K562 (cell line): ENCODE data around the gene CBL. TPM values are rescaled to one million over a fixed set of nuclear protein-coding genes. Genes with fewer than 3 reads are reported as not detected.
A peak's percentile ranks its signal among the peaks of the same experiment; 100 is the strongest.

Experiments
- ATF2 ChIP-seq: sonication (generic); formaldehyde crosslinking; IDR thresholded peaks from 2 replicates; pipeline ENCODE4 v1.8.1; 2022; ENCODE audit warnings: missing genetic modification reagents
- ATF6 ChIP-seq: sonication (generic); formaldehyde crosslinking; IDR thresholded peaks from 2 replicates; pipeline ENCODE4 v1.4.0; 2020; ENCODE audit warnings: mild to moderate bottlenecking, missing genetic modification reagents
- CREBBP ChIP-seq: IDR thresholded peaks from one replicate; pipeline ENCODE4 v1.6.1; 2012; ENCODE audit warnings: low read depth, mild to moderate bottlenecking, control low read depth, inconsistent platforms, low read length
- DACH1 ChIP-seq: fragments of 450-650 bp; IDR thresholded peaks from 2 replicates; pipeline ENCODE4 v1.6.1; 2018; ENCODE audit not compliant: partially characterized antibody
- E2F6 ChIP-seq, 2 experiments: IDR thresholded peaks; 2 replicates each; pipeline ENCODE4 v1.6.1; 2011; ENCODE audit warnings: borderline replicate concordance in 1 of 2, control low read depth in 1 of 2, low read depth in 1 of 2, low read length in 1 of 2, mild to moderate bottlenecking in 1 of 2, mixed read lengths in 1 of 2, moderate library complexity in 1 of 2; ENCODE audit not compliant: insufficient read depth in 1 of 2, insufficient read length in 1 of 2, poor library complexity in 1 of 2, severe bottlenecking in 1 of 2; ENCODE audit errors: extremely low read depth in 1 of 2
- ESRRB ChIP-seq: fragments of 250-450 bp; sonication (Bioruptor Pico); IDR thresholded peaks from 2 replicates; pipeline ENCODE4 v1.5.0; 2020; ENCODE audit warnings: mild to moderate bottlenecking, moderate library complexity, borderline replicate concordance
- GMEB1 ChIP-seq: fragments of 250-450 bp; sonication (Bioruptor Pico); IDR thresholded peaks from 2 replicates; pipeline ENCODE4 v1.4.0; 2020; ENCODE audit warnings: mild to moderate bottlenecking
- HINFP ChIP-seq: fragments of 450-650 bp; conservative IDR thresholded peaks from 2 replicates; pipeline ENCODE4 v1.6.1; 2016; ENCODE audit warnings: missing genetic modification characterization, low read depth, mild to moderate bottlenecking, control low read depth, missing compliant biosample characterization
- KLF1 ChIP-seq: fragments of 450-650 bp; IDR thresholded peaks from 2 replicates; pipeline ENCODE4 v1.6.1; 2016; ENCODE audit warnings: missing genetic modification characterization, missing compliant biosample characterization
- MCM3 ChIP-seq: fragments of 450-650 bp; IDR thresholded peaks from 2 replicates; pipeline ENCODE4 v1.6.1; 2016
- PATZ1 ChIP-seq: fragments of 250-450 bp; sonication (Bioruptor Pico); IDR thresholded peaks from 2 replicates; pipeline ENCODE4 v1.5.0; 2020; ENCODE audit warnings: mild to moderate bottlenecking, borderline replicate concordance
- RBM22 ChIP-seq: fragments of 200-400 bp; formaldehyde crosslinking; IDR thresholded peaks from 2 replicates; pipeline ENCODE4 v1.6.1; 2018; ENCODE audit warnings: low read length, low read depth; ENCODE audit not compliant: poor library complexity, severe bottlenecking
- SAFB2 ChIP-seq: fragments of 200-400 bp; formaldehyde crosslinking; IDR thresholded peaks from 2 replicates; pipeline ENCODE4 v1.6.1; 2018; ENCODE audit warnings: borderline replicate concordance, low read length, low read depth, moderate library complexity; ENCODE audit not compliant: severe bottlenecking
- SMAD4 ChIP-seq: fragments of 250-450 bp; sonication (Bioruptor Pico); conservative IDR thresholded peaks from 2 replicates; pipeline ENCODE4 v1.8.0; 2021; ENCODE audit warnings: inconsistent platforms, mild to moderate bottlenecking, moderate library complexity
- SRSF1 ChIP-seq: fragments of 200-400 bp; formaldehyde crosslinking; IDR thresholded peaks from 2 replicates; pipeline ENCODE4 v1.6.1; 2017; ENCODE audit warnings: mild to moderate bottlenecking, low read depth, low read length, moderate library complexity
- ZNF561 ChIP-seq: fragments of 450-650 bp; formaldehyde crosslinking; conservative IDR thresholded peaks from 2 replicates; pipeline ENCODE4 v1.4.0; 2020; ENCODE audit warnings: mild to moderate bottlenecking, moderate library complexity
- polyA plus RNA-seq, 8 experiments: library from polyadenylated mRNA; depleted of rRNA in 4 of 8; stranded (reverse) in 5 of 8; unstranded in 3 of 8; fragments of >200 nt; fragmentation: Nextera tagmentation in 2 of 8; fragmentation: Illumina TruSeq in 1 of 8; extraction: Ambion mirVana in 2 of 8; extraction: Trizol in 1 of 8; gene quantifications; 2 replicates each; pipeline versions ENCODE4 v1.2.1 to v1.2.3, GENCODE V29; 2011 to 2014; ENCODE audit warnings: inconsistent platforms in 1 of 8, missing spikeins in 1 of 8
- total RNA-seq, 7 experiments: library from RNA; depleted of rRNA in 6 of 7; stranded (reverse); fragments of >200 nt in 6 of 7; fragmentation: Illumina TruSeq in 2 of 7; extraction: Trizol in 2 of 7; gene quantifications; 2 replicates each; pipeline versions ENCODE4 v1.2.1 to v1.2.3, GENCODE V29; 2011 to 2021; ENCODE audit warnings: low replicate concordance in 1 of 7

CBL gene
- total and polyA plus RNA-seq, 9 of the 15 experiments (the other 6 are each of a cell fraction or from before 2014, with no cell fraction given): 3.2 to 24.9 (median 9.9) TPM

GRCh38 chr11:119356349-119357031 lies 150.4 kb downstream of the CBL start (continued):
- TF ChIP-seq SRSF1: no peak
- no peak for TF ChIP-seq ZNF561 (CRISPR knock-in tag)
- no peak for TF ChIP-seq DACH1
- TF ChIP-seq ATF2 (CRISPR knock-in tag): no peak
- TF ChIP-seq SMAD4: no peak
- no peak for TF ChIP-seq PATZ1 (CRISPR knock-in tag)
- no peak for TF ChIP-seq MCM3
- TF ChIP-seq RBM22: peak; percentile 32
- TF ChIP-seq ATF6 (CRISPR knock-in tag): 0 out of 2 replicates have a peak, but pooled peaks have one; percentile 27
- peak in 1 of 2 experiments; percentile 76 for TF ChIP-seq E2F6 (IDR thresholded peaks at IDR 0.05; ENCODE audit: borderline replicate concordance in 1 of 2, extremely low read depth in 1 of 2, insufficient read depth in 1 of 2, insufficient read length in 1 of 2, low read depth in 1 of 2, low read length in 1 of 2, poor library complexity in 1 of 2, severe bottlenecking in 1 of 2)
- TF ChIP-seq HINFP (tag): no peak
- TF ChIP-seq CREBBP: no peak
- no peak for TF ChIP-seq KLF1
- no peak for TF ChIP-seq ESRRB (CRISPR knock-in tag)
- TF ChIP-seq GMEB1 (CRISPR knock-in tag): no peak
- no peak for TF ChIP-seq SAFB2
